ENCODE results near the gene GPX7. TPM values are rescaled to one million over a fixed set of nuclear protein-coding genes. Genes with fewer than 3 reads are reported as not detected.

GPX7 gene
- total RNA-seq, 4 donors from 2014 or later: 1.7 to 13.0 (median 6.6) TPM

DNA sequence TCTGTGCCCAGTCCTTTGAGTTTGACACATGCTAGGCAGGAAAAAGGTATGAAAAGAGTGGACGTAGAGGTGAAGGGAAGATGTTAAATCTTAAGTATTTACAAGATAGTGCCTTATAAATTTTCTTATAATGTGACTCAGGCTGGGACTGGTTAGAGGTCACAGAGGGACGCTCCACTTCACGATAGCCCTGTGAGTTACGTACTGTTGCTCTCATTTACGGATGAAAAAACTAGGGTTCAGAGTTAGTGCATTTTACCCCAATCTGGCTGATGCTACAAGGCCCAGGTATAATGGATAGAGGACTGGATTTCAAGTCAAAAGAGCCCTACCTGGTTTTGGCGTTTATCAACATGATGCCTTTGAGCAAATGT is 47.9 kb upstream of the GPX7 start:
- TF ChIP-seq CTCF (IDR thresholded peaks at IDR 0.05 in 4 of 5, conservative IDR thresholded peaks at IDR 0.05 in 1 of 5) (no peak), POLR2A (IDR thresholded peaks at IDR 0.05) (no peak)
- DNase-seq (no peak), ATAC-seq (no peak)
- Histone ChIP-seq H3K9me3 (no peaks in the 10 kb centered on the region), H3K4me1 (peaks cover 22 to 32% of the 10 kb centered on the region in 2 donors), H3K27ac (peak overlapping the region; percentile 97 to 99 (median 98)), H3K4me3 (peak overlapping the region in 1 of 4 donors; percentile 100), H3K36me3 (no peaks in the 10 kb centered on the region), H3K27me3 (no peaks in the 10 kb centered on the region)
- intact Hi-C loops (cut with DNase I; ENCODE audit: low total_unique reads) (loop anchor here (5.0 kb wide), 2 partner anchors 152 to 187 kb away; partner anchors contain the start of genes CC2D1B, ORC1 and PRPF38A), in situ Hi-C loops (cut with MboI; ENCODE audit: low sequenced_read_pairs in 4 of 4) (no loop called here)

DNA sequence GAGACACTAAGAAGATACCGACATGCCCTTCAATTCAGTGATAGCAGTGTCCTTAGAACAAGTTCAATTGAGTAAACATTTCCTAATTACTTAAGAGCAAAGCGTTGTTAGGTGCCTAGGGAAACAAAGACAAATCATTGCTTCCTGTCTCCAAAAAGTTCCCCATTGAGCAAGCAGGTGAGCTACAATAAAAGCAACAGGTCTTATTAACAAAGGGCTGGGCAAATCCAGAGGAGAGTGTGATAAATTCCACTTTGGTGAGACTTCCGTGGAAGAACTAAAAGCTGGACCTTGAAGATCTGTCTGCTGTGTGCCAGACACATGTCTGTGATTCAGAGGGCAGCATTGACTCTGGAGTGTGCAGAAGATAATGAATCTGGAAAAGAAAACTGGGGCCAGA is 47.4 kb upstream of the GPX7 start:
- in situ Hi-C loops (cut with MboI; ENCODE audit: low sequenced_read_pairs in 4 of 4): no loop called here
- no peak for ATAC-seq
- Histone ChIP-seq H3K4me1 (peaks cover 18 to 30% of the 10 kb centered on the region in 2 donors), H3K9me3 (no peaks in the 10 kb centered on the region), H3K4me3 (no peak overlapping the region), H3K36me3 (no peaks in the 10 kb centered on the region), H3K27ac (peak overlapping the region; percentile 97 to 99 (median 98)), H3K27me3 (no peaks in the 10 kb centered on the region)
- intact Hi-C loops (cut with DNase I; ENCODE audit: low total_unique reads): loop anchor here (5.0 kb wide), 2 partner anchors 152 to 187 kb away; partner anchors contain the start of genes CC2D1B, ORC1 and PRPF38A
- TF ChIP-seq POLR2A (IDR thresholded peaks at IDR 0.05) (no peak), CTCF (IDR thresholded peaks at IDR 0.05 in 4 of 5, conservative IDR thresholded peaks at IDR 0.05 in 1 of 5) (no peak)
- no peak for DNase-seq

GRCh38 chr1:52556641-52557360 is 45.4 kb upstream of the GPX7 start:
- H3K27me3 ChIP-seq: no peaks in the 10 kb centered on the region
- intact Hi-C loops (cut with DNase I; ENCODE audit: low total_unique reads) (no loop called here), in situ Hi-C loops (cut with MboI; ENCODE audit: low sequenced_read_pairs in 4 of 4) (no loop called here)
- no peaks in the 10 kb centered on the region for H3K9me3 ChIP-seq
- ATAC-seq (no peak), DNase-seq (no peak)
- no peak overlapping the region for H3K4me3 ChIP-seq
- H3K4me1 ChIP-seq: peaks cover 8 to 12% of the 10 kb centered on the region in 2 donors
- H3K27ac ChIP-seq: no peak overlapping the region
- TF ChIP-seq POLR2A (IDR thresholded peaks at IDR 0.05): no peak
- TF ChIP-seq CTCF (IDR thresholded peaks at IDR 0.05 in 4 of 5, conservative IDR thresholded peaks at IDR 0.05 in 1 of 5): no peak
- no peaks in the 10 kb centered on the region for H3K36me3 ChIP-seq

GRCh38 chr1:52558941-52559340 is 43.2 kb upstream of the GPX7 start:
- in situ Hi-C loops (cut with MboI; ENCODE audit: low sequenced_read_pairs in 4 of 4) (no loop called here), intact Hi-C loops (cut with DNase I; ENCODE audit: low total_unique reads) (no loop called here)
- DNase-seq (no peak), ATAC-seq (no peak)
- no peak overlapping the region for H3K4me3 ChIP-seq
- H3K27me3 ChIP-seq: no peaks in the 10 kb centered on the region
- H3K27ac ChIP-seq: no peak overlapping the region
- no peak for TF ChIP-seq POLR2A (IDR thresholded peaks at IDR 0.05)
- TF ChIP-seq CTCF (IDR thresholded peaks at IDR 0.05 in 4 of 5, conservative IDR thresholded peaks at IDR 0.05 in 1 of 5): no peak
- H3K36me3 ChIP-seq: no peaks in the 10 kb centered on the region
- no peaks in the 10 kb centered on the region for H3K9me3 ChIP-seq
- H3K4me1 ChIP-seq: peaks cover 4 to 6% of the 10 kb centered on the region in 2 donors
